ENCODE measurements around the gene ANKRD28.

- no peak for TF ChIP-seq EZH2phosphoT487 (IDR thresholded peaks at IDR 0.05; ENCODE audit: borderline replicate concordance)
- TF ChIP-seq CTCF (conservative IDR thresholded peaks at IDR 0.05; ENCODE audit: low read length), result no peak
Observed at GRCh38 chr3:15795651-15796308, 2.0 kb downstream of the ANKRD28 start.
